GM12872 (cell line): ENCODE measurements around the gene TMEM81.

Source experiments
- CTCF ChIP-seq: IDR thresholded peaks from 3 replicates; pipeline ENCODE4 v1.5.1; 2011; ENCODE audit warnings: low read depth, mild to moderate bottlenecking, low read length, moderate library complexity; ENCODE audit not compliant: insufficient read depth

The TMEM81 gene

GRCh38 chr1:205044741-205045140 is 39.5 kb downstream of the TMEM81 start:
- TF ChIP-seq CTCF = no peak

GRCh38 chr1:205043866-205044265 is 40.4 kb downstream of the TMEM81 start:
- no peak for TF ChIP-seq CTCF

- TF ChIP-seq CTCF = no peak
These were observed 41.1 kb downstream of the TMEM81 start, which contains the start of gene CNTN2 for GRCh38 chr1:205042911-205043806. Gene CNTN2 (plus strand): TSS chr1:205043212. CDS start chr1:205053186, 9,974 bp downstream.

- TF ChIP-seq CTCF = no peak
These were observed 42.0 kb downstream of the TMEM81 start for GRCh38 chr1:205041998-205042910.

- no peak for TF ChIP-seq CTCF
These were observed 43.1 kb downstream of the TMEM81 start for GRCh38 chr1:205041001-205041715.

GRCh38 chr1:205038132-205038786 is 46.0 kb downstream of the TMEM81 start:
- no peak for TF ChIP-seq CTCF

GRCh38 chr1:205037539-205037938 is 46.7 kb downstream of the TMEM81 start:
- no peak for TF ChIP-seq CTCF
